ENCODE results near the gene ALDH3B1.
A peak's percentile ranks its signal among the peaks of the same experiment; 100 is the strongest.

ALDH3B1 gene

DNA sequence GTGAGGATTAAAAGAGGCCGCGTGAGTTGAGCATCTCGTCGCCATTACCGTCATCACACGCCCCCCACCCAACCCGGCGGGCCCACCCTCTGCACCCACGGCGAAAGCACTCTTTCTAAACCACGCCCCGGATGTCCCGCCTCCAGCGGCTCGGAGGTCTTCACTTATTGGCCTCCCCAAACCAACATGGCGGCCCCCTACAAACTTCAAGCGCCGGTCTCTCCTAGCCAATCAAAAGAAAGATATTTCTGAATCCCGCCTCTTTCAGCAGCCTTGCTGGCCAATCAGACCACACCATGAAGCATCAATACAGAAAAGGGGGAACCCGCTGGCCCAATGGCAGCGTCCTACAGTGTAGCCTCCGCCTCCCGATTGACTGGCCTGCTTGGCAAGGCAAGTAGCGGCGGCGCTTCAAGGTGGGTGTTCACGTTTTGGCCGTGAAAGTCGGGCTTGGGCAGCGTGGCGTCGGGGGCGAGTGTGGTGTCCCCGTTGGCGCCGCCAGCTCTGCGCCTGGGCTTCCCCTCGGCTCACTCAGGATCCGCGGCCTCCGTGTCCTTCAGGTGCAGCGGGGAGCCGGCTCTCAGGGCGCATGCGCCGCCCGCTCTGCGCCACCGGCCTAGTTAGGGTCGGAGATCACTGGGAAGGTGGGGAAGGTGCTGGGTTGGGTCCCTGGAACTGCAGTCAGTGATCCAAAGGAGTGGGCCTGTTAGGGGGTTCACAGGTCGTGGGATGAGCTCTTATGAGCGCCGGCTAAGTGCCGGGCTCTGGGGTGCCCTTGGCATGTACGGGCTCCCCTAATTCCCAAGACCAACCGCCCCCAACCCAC lies 20.4 kb downstream of the ALDH3B1 start, which contains the start of gene NDUFS8:
Gene NDUFS8, plus strand, starts transcription at position 364 of the 826 bp plus-strand sequence. CDS start 1,471 bp downstream, outside the sequence.
- peak; percentile 91 for DNase-seq (ENCODE audit: low read depth, low spot score)

GRCh38 chr11:68031144-68031464 lies 21.0 kb downstream of the ALDH3B1 start:
- no peak for DNase-seq (ENCODE audit: low read depth, low spot score)

GRCh38 chr11:68032003-68032402 lies 21.9 kb downstream of the ALDH3B1 start:
- no peak for DNase-seq (ENCODE audit: low read depth, low spot score)

GRCh38 chr11:68032997-68033707 lies 23.0 kb downstream of the ALDH3B1 start:
- no peak for DNase-seq (ENCODE audit: low read depth, low spot score)

GRCh38 chr11:68033708-68034045 lies 23.6 kb downstream of the ALDH3B1 start:
- no peak for DNase-seq (ENCODE audit: low read depth, low spot score)

DNA sequence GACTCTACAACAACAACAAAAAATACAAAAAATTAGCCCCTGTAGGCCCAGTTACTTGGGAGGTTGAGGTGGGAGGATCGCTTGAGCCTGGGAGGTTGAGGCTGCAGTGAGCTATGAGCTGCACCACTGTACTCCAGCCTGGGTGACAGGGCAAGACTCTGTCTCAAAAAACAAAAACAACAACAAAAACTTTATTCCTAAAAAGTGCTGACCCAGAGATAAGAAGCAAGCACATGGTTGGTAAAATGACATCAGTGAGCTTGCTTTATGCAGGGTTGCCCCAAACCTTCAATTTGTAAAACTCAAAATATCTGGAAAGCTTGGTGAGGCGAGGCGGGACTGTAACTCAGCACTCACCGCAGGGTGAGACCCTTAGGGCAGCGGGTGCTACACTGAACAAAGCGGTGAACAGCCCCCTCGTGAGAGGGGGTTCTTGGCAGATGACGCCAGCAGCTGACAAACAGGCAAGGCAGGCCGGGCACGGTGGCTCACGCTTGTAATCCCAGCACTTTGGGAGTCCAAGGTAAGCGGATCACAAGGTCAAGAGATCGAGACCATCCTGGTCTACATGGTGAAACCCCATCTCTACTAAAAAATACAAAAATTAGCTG lies 25.2 kb downstream of the ALDH3B1 start:
- DNase-seq (ENCODE audit: low read depth, low spot score), result no peak

GRCh38 chr11:68036141-68036716 lies 26.1 kb downstream of the ALDH3B1 start:
- no peak for DNase-seq (ENCODE audit: low read depth, low spot score)

- no peak for DNase-seq (ENCODE audit: low read depth, low spot score)
Measured at GRCh38 chr11:68036717-68037239, 26.7 kb downstream of the ALDH3B1 start.

DNA sequence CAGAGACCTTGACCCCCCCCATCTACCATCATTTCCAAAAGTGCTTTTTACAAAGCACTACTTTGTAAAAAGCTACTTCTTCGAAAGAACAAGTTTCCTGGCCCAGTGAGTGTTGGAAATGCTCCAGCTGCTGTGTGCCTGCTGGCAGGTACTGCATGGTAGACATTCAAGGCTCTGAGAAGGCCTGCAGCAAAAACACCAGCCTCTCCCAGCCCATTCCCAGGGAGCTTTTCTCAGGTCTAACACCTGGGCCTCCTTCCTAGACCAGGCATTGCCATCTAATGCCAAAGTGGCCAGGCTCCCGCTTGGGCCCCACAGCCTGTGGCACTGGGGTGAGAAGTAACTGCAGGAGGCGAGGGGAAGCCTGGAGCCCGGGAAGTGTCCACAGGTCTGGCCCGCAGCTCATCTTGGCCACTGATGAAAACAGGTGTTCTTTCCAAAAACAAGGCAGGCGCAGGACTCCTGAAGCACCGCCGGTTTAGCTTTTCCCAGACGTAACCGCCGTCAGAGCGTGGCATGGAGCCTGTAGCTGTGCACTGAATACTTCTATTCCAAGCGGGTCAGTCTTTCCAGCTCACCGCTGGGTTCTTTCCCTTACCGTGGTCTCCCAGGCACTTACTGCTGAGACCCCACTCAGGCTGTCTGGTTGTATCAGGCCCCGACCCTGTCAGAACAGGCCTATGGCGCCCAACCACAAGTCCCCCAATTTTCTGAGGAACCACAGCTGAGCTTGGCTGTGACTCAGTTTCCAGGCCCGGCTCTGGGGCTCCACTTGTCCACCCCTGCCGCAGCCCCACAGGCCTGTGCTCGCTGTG lies 27.5 kb downstream of the ALDH3B1 start:
- no peak for DNase-seq (ENCODE audit: low read depth, low spot score)

GRCh38 chr11:68038226-68038717 lies 28.1 kb downstream of the ALDH3B1 start:
- DNase-seq (ENCODE audit: low read depth, low spot score), result no peak

DNA sequence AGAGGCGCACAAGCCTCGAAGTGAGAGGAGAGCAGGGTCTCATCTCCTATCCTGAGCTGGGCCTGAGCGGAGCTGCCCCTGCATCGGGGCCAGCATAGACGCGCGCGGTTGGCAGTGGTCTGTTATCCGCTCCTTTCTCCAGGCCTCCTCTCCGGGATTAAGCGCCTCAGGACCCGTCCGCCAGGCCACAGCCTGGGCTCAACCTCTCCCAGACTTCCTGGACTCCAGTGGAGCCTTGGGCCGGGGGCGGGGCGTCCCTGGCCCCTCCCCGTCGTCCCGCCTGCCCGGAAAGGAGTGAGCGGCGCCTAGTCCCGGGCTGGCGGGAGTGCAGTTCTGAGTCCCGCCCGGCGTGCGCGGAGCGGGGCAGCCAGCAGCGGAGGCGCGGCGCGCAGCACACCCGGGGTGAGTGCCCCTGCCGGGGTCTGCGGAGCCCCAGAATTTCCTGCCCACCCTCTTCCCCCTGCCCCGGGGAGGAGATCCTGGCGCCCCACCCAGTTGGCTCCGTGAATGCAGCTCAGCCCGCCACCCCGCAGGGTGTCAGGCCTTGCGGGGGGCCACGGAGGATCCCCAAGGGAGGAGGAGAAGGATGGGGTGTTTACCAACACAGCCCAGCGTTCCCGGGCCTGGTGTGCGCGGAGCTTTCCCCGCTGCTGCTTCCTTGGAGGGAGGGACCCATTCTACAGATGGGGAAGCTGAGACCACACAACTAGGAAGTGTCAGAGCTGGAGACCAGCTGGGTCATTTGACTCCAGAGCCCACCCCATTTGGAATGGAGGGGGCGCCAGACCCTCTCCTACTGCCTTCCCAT lies 28.8 kb downstream of the ALDH3B1 start, which contains the start of gene TCIRG1:
Gene TCIRG1, plus strand, starts transcription at position 308 of the 808 bp plus-strand sequence. CDS start 2,247 bp downstream, outside the sequence.
- DNase-seq (ENCODE audit: low read depth, low spot score), result no peak

- DNase-seq (ENCODE audit: low read depth, low spot score), result no peak
Measured at GRCh38 chr11:68039526-68040086, 29.5 kb downstream of the ALDH3B1 start.

DNA sequence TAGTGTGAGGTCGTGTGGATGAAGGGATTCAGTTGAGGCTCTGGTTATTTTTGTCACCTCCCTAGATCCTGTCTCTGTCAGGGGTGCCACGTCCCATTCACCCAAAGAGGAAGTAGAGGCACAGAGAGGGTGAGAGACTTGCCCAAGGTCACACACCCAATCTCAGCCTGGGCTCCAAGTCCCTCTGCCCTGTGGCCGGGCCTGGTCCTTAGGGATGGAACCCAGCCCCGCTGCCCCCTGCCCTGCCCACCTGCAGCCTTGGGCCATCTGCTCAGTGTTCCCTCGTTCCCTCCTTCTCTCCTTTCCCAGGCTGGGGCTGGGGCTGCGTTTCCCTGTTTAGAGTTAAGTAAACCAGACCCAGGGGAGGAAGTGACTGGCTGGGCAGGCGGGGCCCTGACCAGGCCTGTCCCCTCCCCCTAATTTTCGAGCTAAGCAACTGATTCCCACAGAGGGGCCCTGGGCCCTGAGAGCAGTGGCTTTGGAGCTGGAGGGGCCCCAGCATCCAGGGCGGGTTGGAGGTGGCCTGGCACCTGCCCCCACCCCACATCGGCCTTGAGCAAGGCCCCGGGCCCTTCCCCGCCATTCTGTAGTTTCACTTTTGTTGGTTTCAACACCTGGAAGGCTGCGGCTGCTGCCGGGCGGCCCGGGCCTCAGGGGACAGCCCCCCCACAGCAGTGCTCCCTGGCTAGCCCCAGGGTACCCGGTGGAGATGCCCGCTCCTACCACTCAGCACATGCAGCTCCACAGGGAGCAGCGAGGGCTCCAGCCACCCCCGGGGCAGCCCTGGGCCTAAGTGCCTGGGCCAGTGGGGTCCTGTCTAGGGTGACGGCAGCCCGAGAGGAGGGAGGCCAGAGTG lies 30.2 kb downstream of the ALDH3B1 start:
- DNase-seq (ENCODE audit: low read depth, low spot score), result no peak

GRCh38 chr11:68040957-68041591 lies 30.9 kb downstream of the ALDH3B1 start:
- no peak for DNase-seq (ENCODE audit: low read depth, low spot score)

GRCh38 chr11:68041617-68042218 lies 31.6 kb downstream of the ALDH3B1 start:
- DNase-seq (ENCODE audit: low read depth, low spot score), result no peak

DNA sequence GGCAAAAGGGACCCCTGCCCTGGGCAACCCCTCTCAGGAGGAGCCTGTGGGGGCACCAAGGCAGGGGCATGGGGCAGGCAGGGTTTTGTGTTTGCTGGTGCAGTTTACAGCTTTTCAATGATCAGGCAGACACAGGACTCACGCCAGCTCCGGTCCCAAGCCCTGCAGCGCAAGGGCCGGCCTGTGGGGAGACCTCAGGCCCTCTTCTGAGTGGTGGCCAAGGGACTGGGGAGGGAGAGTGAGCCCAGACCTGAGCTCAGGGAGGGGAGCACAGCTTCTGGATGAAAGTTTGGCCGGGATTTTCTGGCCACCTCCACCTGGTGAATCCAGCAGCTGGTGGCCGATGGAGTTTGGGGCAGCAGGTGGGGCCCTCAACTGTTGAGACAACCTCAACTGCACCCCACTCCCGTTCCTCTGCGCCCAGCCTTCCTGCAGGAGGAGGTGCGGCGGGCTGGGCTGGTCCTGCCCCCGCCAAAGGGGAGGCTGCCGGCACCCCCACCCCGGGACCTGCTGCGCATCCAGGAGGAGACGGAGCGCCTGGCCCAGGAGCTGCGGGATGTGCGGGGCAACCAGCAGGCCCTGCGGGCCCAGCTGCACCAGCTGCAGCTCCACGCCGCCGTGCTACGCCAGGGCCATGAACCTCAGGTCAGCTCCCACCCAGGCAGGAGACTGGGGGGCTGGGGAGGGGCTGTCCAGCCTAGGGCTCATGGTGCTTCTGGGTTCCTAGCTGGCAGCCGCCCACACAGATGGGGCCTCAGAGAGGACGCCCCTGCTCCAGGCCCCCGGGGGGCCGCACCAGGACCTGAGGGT lies 32.3 kb downstream of the ALDH3B1 start:
- DNase-seq (ENCODE audit: low read depth, low spot score), result no peak

- no peak for DNase-seq (ENCODE audit: low read depth, low spot score)
Measured at GRCh38 chr11:68043029-68043348, 32.9 kb downstream of the ALDH3B1 start.

Data from activated CD4-positive, CD25-positive, alpha-beta regulatory T cell treated with anti-CD3 and anti-CD28 coated beads, Interleukin-2, amount 50 U/mL, for 16 hours (primary cell).